Erythroblast (primary cell): ENCODE results near the gene ZMYND15.

Experiments used
- GATA1 ChIP-seq: IDR thresholded peaks from 2 replicates; pipeline ENCODE4 v1.6.1; 2011; ENCODE audit warnings: low read depth, mild to moderate bottlenecking, control low read depth, low read length, moderate library complexity
- POLR2A ChIP-seq: IDR thresholded peaks from 2 replicates; pipeline ENCODE4 v1.6.1; 2011; ENCODE audit warnings: mild to moderate bottlenecking, low read length

DNA sequence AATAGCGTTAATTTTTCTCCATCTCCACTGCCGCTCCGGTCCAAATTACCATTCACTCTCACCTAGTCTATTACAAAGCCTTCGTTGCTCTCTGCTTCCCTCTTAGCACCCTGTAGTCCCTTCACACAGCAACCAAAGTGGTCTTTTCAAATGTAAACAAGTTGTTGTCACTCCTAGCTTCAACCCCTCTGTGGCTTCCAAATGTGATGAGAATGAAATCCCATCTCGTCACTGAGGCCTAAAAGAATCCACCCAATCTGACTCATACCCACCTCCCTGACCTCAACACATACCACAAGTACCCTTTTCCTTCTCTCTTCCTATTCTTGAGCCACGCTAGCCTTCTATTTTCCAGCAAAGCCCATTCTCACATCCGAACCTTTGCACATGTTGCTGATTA lies 33.5 kb upstream of the ZMYND15 start:
- TF ChIP-seq POLR2A (no peak), GATA1 (no peak)
